ENCODE data around the gene CARD14.

- TF ChIP-seq CTCF (IDR thresholded peaks at IDR 0.05) (no peak), TCF7L2 (IDR thresholded peaks at IDR 0.05; ENCODE audit: low read depth, low read length) (no peak), POLR2AphosphoS5 (IDR thresholded peaks at IDR 0.05; ENCODE audit: low read depth, low read length) (no peak)
These were observed 86.2 kb downstream of the CARD14 start for GRCh38 chr17:80256034-80256350.
